ENCODE data around the gene RNF8.
"Not testable (repeated sequence)": the region's sequence is repeated elsewhere in the genome, so short reads cannot be mapped to it uniquely, and the experiment has no call there.

RNF8 gene

DNA sequence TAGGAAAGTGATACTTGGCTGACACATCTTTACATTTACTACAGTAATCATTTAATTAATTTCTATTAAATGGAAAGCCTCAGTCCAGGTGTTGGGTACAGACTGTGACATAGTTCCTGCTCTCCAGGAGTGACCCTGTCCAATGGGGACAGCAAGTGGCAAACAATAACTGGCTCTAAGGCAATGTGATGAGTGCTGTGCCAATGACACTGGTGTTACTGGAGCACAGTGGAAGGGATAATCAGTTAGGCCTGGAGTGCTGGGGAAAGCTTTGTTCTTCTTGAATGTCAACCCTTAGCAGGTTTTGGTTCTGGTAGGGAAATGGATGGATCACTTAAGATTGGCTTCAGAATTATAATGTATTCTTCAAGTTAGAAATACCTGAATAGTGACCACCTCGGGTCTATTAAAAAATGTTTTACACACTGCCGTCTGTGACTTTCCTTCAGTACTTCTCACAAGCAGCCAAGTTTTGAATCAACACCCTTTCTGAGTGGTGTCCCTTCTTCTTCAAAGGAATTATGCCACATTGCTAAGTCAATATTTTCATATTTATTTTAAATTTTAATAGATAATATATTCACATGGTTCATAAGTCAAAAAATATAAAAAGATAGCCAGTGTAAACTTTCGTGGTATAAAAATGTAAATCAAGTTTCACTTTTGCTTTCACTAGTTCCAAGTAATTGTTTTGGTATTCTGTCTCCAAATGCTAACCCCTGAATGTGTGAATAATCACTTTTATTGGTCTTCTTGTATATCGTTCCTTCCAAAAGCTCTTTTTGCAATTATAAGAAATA lies 88.8 kb downstream of the RNF8 start:
- TF ChIP-seq, protein P1, sequence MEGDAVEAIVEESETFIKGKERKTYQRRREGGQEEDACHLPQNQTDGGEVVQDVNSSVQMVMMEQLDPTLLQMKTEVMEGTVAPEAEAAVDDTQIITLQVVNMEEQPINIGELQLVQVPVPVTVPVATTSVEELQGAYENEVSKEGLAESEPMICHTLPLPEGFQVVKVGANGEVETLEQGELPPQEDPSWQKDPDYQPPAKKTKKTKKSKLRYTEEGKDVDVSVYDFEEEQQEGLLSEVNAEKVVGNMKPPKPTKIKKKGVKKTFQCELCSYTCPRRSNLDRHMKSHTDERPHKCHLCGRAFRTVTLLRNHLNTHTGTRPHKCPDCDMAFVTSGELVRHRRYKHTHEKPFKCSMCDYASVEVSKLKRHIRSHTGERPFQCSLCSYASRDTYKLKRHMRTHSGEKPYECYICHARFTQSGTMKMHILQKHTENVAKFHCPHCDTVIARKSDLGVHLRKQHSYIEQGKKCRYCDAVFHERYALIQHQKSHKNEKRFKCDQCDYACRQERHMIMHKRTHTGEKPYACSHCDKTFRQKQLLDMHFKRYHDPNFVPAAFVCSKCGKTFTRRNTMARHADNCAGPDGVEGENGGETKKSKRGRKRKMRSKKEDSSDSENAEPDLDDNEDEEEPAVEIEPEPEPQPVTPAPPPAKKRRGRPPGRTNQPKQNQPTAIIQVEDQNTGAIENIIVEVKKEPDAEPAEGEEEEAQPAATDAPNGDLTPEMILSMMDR (IDR thresholded peaks at IDR 0.05; ENCODE audit: insufficient read depth, low read depth, low read length, missing control alignments): no peak
- DNase-seq (ENCODE audit: low read depth): no peak
- peak overlapping the region; percentile 20; the same call in 1 of the 2 replicates for H3K4me3 ChIP-seq (ENCODE audit: low read depth, low read length)

DNA sequence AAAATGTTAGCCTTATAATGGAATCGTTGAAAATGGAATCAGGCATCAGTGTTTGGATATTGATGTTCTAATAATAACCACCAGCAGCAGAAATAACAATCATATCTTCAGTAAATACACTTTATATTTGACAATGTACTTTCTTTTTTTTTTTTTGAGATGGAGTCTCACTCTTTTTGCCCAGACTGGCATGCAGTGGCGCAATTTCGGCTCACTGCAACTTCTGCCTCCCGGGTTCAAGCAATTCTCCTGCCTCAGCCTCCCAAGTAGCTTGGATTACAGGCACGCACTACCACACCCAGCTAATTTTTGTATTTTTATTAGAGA lies 89.4 kb downstream of the RNF8 start:
- not testable (repeated sequence) for DNase-seq (ENCODE audit: low read depth); H3K4me3 ChIP-seq (ENCODE audit: low read depth, low read length)

Data from GM12865 (cell line).